DOHH2 (cell line): Measurements from ENCODE around the gene PLA2G4A.

ENCODE experiments used
- EZH2phosphoT487 ChIP-seq: fragments of 200-600 bp; sonication (generic); IDR thresholded peaks from 2 replicates; pipeline ENCODE4 v1.6.1; 2017; ENCODE audit warnings: borderline replicate concordance, mild to moderate bottlenecking, antibody characterized with exemption, low read length, moderate library complexity, mixed read lengths
- TF ChIP-seq, protein P1 (sequence below): fragments of 200-600 bp; sonication (generic); IDR thresholded peaks from one replicate; pipeline ENCODE4 v1.5.1; 2014; ENCODE audit warnings: antibody characterized with exemption, mild to moderate bottlenecking, low read depth, low read length; ENCODE audit not compliant: poor library complexity, severe bottlenecking

DNA sequence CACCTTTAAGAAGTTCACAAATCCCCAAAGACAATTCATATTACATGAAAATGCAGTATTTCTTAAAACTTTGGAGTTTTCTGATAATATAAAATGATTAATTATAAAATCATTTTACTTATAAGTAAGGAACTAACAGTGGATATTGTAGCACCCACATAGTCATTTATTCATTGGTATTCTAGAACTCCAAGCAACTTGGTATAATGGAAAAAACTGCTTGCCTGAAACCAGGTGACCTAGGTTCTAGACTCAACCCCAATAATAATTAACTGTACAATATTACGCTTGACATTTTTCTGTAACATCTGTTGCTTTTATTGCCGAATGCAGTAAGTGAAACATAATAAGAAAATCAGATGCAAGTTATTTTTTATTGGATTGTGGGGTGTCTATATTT lies 2.4 kb downstream of the PLA2G4A start:
- TF ChIP-seq, protein P1, sequence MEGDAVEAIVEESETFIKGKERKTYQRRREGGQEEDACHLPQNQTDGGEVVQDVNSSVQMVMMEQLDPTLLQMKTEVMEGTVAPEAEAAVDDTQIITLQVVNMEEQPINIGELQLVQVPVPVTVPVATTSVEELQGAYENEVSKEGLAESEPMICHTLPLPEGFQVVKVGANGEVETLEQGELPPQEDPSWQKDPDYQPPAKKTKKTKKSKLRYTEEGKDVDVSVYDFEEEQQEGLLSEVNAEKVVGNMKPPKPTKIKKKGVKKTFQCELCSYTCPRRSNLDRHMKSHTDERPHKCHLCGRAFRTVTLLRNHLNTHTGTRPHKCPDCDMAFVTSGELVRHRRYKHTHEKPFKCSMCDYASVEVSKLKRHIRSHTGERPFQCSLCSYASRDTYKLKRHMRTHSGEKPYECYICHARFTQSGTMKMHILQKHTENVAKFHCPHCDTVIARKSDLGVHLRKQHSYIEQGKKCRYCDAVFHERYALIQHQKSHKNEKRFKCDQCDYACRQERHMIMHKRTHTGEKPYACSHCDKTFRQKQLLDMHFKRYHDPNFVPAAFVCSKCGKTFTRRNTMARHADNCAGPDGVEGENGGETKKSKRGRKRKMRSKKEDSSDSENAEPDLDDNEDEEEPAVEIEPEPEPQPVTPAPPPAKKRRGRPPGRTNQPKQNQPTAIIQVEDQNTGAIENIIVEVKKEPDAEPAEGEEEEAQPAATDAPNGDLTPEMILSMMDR = no peak
- no peak for TF ChIP-seq EZH2phosphoT487
